GM12878 (cell line): ENCODE results near the gene SMARCD2. TPM values are rescaled to one million over a fixed set of nuclear protein-coding genes. Genes with fewer than 3 reads are reported as not detected.

Experiments used
- ATAC-seq: fragments of 200-7000 bp; cut with Tn5 transposase; 3 replicates; pipeline ENCODE4 v1.9.1; 2020; ENCODE audit warnings: mild to moderate bottlenecking, moderate library complexity
- BruUV-seq: library from RNA; stranded (reverse); fragments of 400-500 nt; replicated peaks from 2 replicates; lab custom pipeline; 2021; lab: Mats Ljungman, UMichigan
- CTCF ChIA-PET: fragments of 300-600 bp; sonication (Branson Sonifier 250); formaldehyde crosslinking; extraction: SDS; loops from one replicate; lab custom pipeline; 2021; ENCODE audit warnings: inconsistent platforms; lab: Yijun Ruan, JAX
- POLR2A ChIA-PET: fragments of 350-600 bp; formaldehyde crosslinking; extraction: SDS; loops from one replicate; lab custom pipeline; 2021; ENCODE audit warnings: inconsistent platforms; lab: Charles Lee
- RAD21 ChIA-PET: fragments of 300-600 bp; sonication (Branson Sonifier 250); formaldehyde crosslinking; loops from one replicate; lab custom pipeline; 2023; ENCODE audit warnings: antibody characterized with exemption; ENCODE audit not compliant: unreplicated experiment; lab: Charles Lee
- SMC1A ChIA-PET: fragments of 300-600 bp; sonication (Branson Sonifier 250); formaldehyde crosslinking; loops from one replicate; lab custom pipeline; 2023; ENCODE audit not compliant: unreplicated experiment, uncharacterized antibody; lab: Charles Lee
- DNase-seq: peaks from one replicate; pipeline ENCODE4 v3.0.0-alpha.2; 2011; ENCODE audit warnings: low read depth, low spot score
- FAIRE-seq: peaks from 3 replicates; lab custom pipeline; 2011; peaks lifted over from hg19 to GRCh38; lab: Jason Lieb, UNC
- H2AFZ ChIP-seq: 2 replicates; pipeline ENCODE4 v1.6.0; 2011; ENCODE audit warnings: low read depth, low read length, control low read depth; ENCODE audit not compliant: control insufficient read depth
- H3K27ac ChIP-seq: 2 replicates; pipeline ENCODE4 v1.5.1; 2011; ENCODE audit warnings: control low read depth; ENCODE audit not compliant: control insufficient read depth, insufficient read depth
- H3K27me3 ChIP-seq, 2 experiments: replicated peaks in 1 of 2; 2 replicates each; pipeline versions ENCODE4 v1.6.0 to v1.6.1; 2011; ENCODE audit warnings: low read length in 1 of 2; ENCODE audit not compliant: control insufficient read depth in 2 of 2, insufficient read depth in 2 of 2
- H3K36me3 ChIP-seq, 2 experiments: 2 replicates each; pipeline ENCODE4 v1.5.1; 2011; ENCODE audit warnings: low read length in 1 of 2; ENCODE audit not compliant: control insufficient read depth in 2 of 2, insufficient read depth in 2 of 2
- H3K4me1 ChIP-seq: 2 replicates; pipeline ENCODE4 v1.6.1; 2011; ENCODE audit warnings: mild to moderate bottlenecking, low read length, moderate library complexity, mixed read lengths; ENCODE audit not compliant: control insufficient read depth, insufficient read depth
- H3K4me2 ChIP-seq: 2 replicates; pipeline ENCODE4 v1.6.0; 2011; ENCODE audit warnings: control low read depth; ENCODE audit not compliant: control insufficient read depth, insufficient read depth
- H3K4me3 ChIP-seq: fragments of 200-600 bp; sonication (generic); 2 replicates; pipeline ENCODE4 v1.5.1; 2016
- H3K79me2 ChIP-seq: 2 replicates; pipeline ENCODE4 v1.6.0; 2011; ENCODE audit warnings: low read length; ENCODE audit not compliant: control insufficient read depth, insufficient read depth
- H3K9ac ChIP-seq: 2 replicates; pipeline ENCODE4 v1.8.0; 2011; ENCODE audit warnings: low read length, control low read depth, mixed read lengths; ENCODE audit not compliant: control insufficient read depth, insufficient read depth
- H3K9me3 ChIP-seq: replicated peaks from 3 replicates; pipeline ENCODE4 v1.5.1; 2011; ENCODE audit warnings: mild to moderate bottlenecking, low read length; ENCODE audit not compliant: control insufficient read depth, insufficient read depth
- H4K20me1 ChIP-seq: 2 replicates; pipeline ENCODE4 v1.6.0; 2011; ENCODE audit not compliant: control insufficient read depth, insufficient read depth
- BACH1 ChIP-seq: fragments of 450-650 bp; IDR thresholded peaks from 2 replicates; pipeline ENCODE4 v1.6.1; 2017; ENCODE audit warnings: mild to moderate bottlenecking, borderline replicate concordance
- CHD2 ChIP-seq: IDR thresholded peaks from 2 replicates; pipeline ENCODE4 v1.6.1; 2011; ENCODE audit warnings: low read depth, low read length, improper control_type of control experiment, borderline replicate concordance
- ESRRA ChIP-seq: IDR thresholded peaks from 2 replicates; pipeline ENCODE4 v1.6.1; 2012; ENCODE audit warnings: mild to moderate bottlenecking, low read length, improper control_type of control experiment
- GATAD2B ChIP-seq: fragments of 450-650 bp; conservative IDR thresholded peaks from 2 replicates; pipeline ENCODE4 v1.6.1; 2017; ENCODE audit warnings: low read depth, mild to moderate bottlenecking, moderate library complexity
- KDM1A ChIP-seq: fragments of 200-600 bp; sonication (generic); IDR thresholded peaks from 2 replicates; pipeline ENCODE4 v1.6.1; 2016; ENCODE audit warnings: borderline replicate concordance
- NR2C2 ChIP-seq: IDR thresholded peaks from 2 replicates; pipeline ENCODE4 v1.6.1; 2011; ENCODE audit warnings: borderline replicate concordance, low read depth; ENCODE audit not compliant: control insufficient read depth, insufficient read length
- WGBS: methylation state at CpG from one replicate; pipeline ENCODE4 v1.1.6; 2016; ENCODE audit warnings: low lambda C conversion rate; ENCODE audit not compliant: insufficient replicate concordance, insufficient coverage; ENCODE audit errors: missing lambda C conversion rate; 5-methylcytosine and 5-hydroxymethylcytosine counted together
- in situ Hi-C: fragments of 300-500 bp; cut with MboI; formaldehyde crosslinking; loops from 9 replicates; pipeline ENCODE4 v1.14.3; 2018; ENCODE audit warnings: mixed read lengths
- intact Hi-C: fragments of 100-400 bp; cut with micrococcal nuclease; formaldehyde crosslinking; loops from one replicate; pipeline ENCODE4 v1.14.2; 2022; ENCODE audit not compliant: unreplicated experiment
- polyA plus RNA-seq, 11 experiments: library from polyadenylated mRNA; depleted of rRNA in 4 of 11; unstranded in 6 of 11; stranded (reverse) in 5 of 11; fragments of >200 nt; fragmentation: Nextera tagmentation in 4 of 11; fragmentation: Illumina TruSeq in 1 of 11; extraction: Ambion mirVana in 4 of 11; extraction: Trizol in 1 of 11; gene quantifications; 1 replicate in 1 of 11; 2 replicates in 10 of 11; pipeline versions ENCODE4 v1.2.1 to v1.2.3, GENCODE V29; 2011 to 2016; ENCODE audit warnings: inconsistent platforms in 2 of 11, missing spikeins in 2 of 11, low read depth in 1 of 11
- total RNA-seq, 4 experiments: library from RNA; depleted of rRNA in 3 of 4; stranded (reverse); fragments of >200 nt in 3 of 4; fragmentation: Illumina TruSeq in 1 of 4; extraction: Trizol in 1 of 4; gene quantifications; 2 replicates each; pipeline versions ENCODE4 v1.2.1 to v1.2.3, GENCODE V29; 2013 to 2021
- TF ChIP-seq, protein P1 (sequence below), 3 experiments: IDR thresholded peaks in 2 of 3; conservative IDR thresholded peaks in 1 of 3; 2 replicates each; pipeline ENCODE4 v1.5.1; 2011; ENCODE audit warnings: low read depth in 3 of 3, low read length in 3 of 3, mild to moderate bottlenecking in 3 of 3, control low read depth in 2 of 3, moderate library complexity in 2 of 3, inconsistent platforms in 1 of 3, mixed read lengths in 1 of 3; ENCODE audit not compliant: control insufficient read depth in 2 of 3, insufficient read depth in 1 of 3; ENCODE audit errors: extremely low read depth in 1 of 3
- TF ChIP-seq, protein P2 (sequence below): fragments of 450-650 bp; IDR thresholded peaks from 2 replicates; pipeline ENCODE4 v1.6.1; 2017; ENCODE audit warnings: mild to moderate bottlenecking
- TF ChIP-seq, protein P3 (sequence below): fragments of 150-350 bp; IDR thresholded peaks from 2 replicates; pipeline ENCODE4 v1.6.1; 2016; ENCODE audit warnings: low read depth, low read length
- TF ChIP-seq, protein P4 (sequence below): fragments of 450-650 bp; formaldehyde crosslinking; IDR thresholded peaks from 2 replicates; pipeline ENCODE4 v1.4.0; 2020; ENCODE audit warnings: mild to moderate bottlenecking, moderate library complexity
- TF ChIP-seq, protein P5 (sequence below): fragments of 450-650 bp; IDR thresholded peaks from 2 replicates; pipeline ENCODE4 v1.6.1; 2016; ENCODE audit warnings: mild to moderate bottlenecking

SMARCD2 gene
- total and polyA plus RNA-seq, 10 of the 15 experiments (the other 5 are each of a cell fraction or from before 2014, with no cell fraction given), result 2.4 to 111 (median 63.6) TPM

DNA sequence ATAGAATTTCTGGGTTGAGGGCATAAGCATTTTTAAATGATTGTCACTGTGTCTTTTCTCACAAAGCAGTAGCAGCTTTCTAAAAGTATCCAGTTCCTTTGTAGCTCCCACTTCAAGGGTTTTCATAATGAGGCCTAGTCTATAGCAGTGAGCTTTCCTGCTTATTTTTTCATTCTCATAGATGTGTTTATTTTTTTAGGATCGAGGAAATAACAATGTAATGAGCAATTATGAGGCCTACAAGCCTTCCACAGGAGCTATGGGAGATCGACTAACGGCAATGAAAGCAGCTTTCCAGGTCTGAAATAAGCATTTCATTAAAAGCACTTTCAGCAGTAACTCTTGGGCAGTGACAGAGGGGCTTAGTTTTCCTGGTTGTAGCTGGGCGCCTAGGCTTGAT, 25.8 kb downstream of the SMARCD2 start:
- intact Hi-C loops (no loop called here), in situ Hi-C loops (no loop called here)
- Histone ChIP-seq H3K4me2 (no peak overlapping the region), H3K27ac (no peak overlapping the region), H3K9me3 (no peaks in the 10 kb centered on the region), H3K4me3 (no peak overlapping the region), H3K4me1 (no peaks in the 10 kb centered on the region), H2AFZ (no peak overlapping the region), H3K79me2 (no peaks in the 10 kb centered on the region), H3K9ac (no peak overlapping the region), H3K27me3 (no peaks in the 10 kb centered on the region), H4K20me1 (no peaks in the 10 kb centered on the region; the same call in 1 of the 2 replicates), H3K36me3 (peaks cover 42 to 50% of the 10 kb centered on the region in 2 experiments)
- ChIA-PET POLR2A (interaction anchor here (0.5 kb wide), 1 partner anchor 27 kb away, joined by 3 read pairs; no protein-coding TSS in a partner anchor), RAD21 (no interaction called here), SMC1A (interaction anchor here (2.0 kb wide), 1 partner anchor 52 kb away, joined by 5 read pairs; no protein-coding TSS in a partner anchor), CTCF (interaction anchor here (1.0 to 2.0 kb wide), 3 partner anchors 11 to 49 kb away, joined by 3 to 4 read pairs (median 3); partner anchors contain the start of gene FTSJ3)
- ATAC-seq (no peak), FAIRE-seq (no peak), DNase-seq (no peak)
- 99% methylated on average over 4 of the region's 4 CpGs for WGBS
- no TSS peak for BruUV-seq
- TF ChIP-seq GATAD2B (no peak), CHD2 (no peak), ESRRA (no peak), BACH1 (no peak), NR2C2 (no peak), KDM1A (no peak)
- TF ChIP-seq, protein P1, sequence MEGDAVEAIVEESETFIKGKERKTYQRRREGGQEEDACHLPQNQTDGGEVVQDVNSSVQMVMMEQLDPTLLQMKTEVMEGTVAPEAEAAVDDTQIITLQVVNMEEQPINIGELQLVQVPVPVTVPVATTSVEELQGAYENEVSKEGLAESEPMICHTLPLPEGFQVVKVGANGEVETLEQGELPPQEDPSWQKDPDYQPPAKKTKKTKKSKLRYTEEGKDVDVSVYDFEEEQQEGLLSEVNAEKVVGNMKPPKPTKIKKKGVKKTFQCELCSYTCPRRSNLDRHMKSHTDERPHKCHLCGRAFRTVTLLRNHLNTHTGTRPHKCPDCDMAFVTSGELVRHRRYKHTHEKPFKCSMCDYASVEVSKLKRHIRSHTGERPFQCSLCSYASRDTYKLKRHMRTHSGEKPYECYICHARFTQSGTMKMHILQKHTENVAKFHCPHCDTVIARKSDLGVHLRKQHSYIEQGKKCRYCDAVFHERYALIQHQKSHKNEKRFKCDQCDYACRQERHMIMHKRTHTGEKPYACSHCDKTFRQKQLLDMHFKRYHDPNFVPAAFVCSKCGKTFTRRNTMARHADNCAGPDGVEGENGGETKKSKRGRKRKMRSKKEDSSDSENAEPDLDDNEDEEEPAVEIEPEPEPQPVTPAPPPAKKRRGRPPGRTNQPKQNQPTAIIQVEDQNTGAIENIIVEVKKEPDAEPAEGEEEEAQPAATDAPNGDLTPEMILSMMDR (IDR thresholded peaks at IDR 0.05 in 2 of 3, conservative IDR thresholded peaks at IDR 0.05 in 1 of 3; ENCODE audit: control insufficient read depth in 2 of 3, extremely low read depth in 1 of 3, insufficient read depth in 1 of 3, low read depth in 3 of 3, low read length in 3 of 3), result no peak
- TF ChIP-seq, protein P2, sequence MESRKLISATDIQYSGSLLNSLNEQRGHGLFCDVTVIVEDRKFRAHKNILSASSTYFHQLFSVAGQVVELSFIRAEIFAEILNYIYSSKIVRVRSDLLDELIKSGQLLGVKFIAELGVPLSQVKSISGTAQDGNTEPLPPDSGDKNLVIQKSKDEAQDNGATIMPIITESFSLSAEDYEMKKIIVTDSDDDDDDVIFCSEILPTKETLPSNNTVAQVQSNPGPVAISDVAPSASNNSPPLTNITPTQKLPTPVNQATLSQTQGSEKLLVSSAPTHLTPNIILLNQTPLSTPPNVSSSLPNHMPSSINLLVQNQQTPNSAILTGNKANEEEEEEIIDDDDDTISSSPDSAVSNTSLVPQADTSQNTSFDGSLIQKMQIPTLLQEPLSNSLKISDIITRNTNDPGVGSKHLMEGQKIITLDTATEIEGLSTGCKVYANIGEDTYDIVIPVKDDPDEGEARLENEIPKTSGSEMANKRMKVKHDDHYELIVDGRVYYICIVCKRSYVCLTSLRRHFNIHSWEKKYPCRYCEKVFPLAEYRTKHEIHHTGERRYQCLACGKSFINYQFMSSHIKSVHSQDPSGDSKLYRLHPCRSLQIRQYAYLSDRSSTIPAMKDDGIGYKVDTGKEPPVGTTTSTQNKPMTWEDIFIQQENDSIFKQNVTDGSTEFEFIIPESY, result no peak
- TF ChIP-seq, protein P3, sequence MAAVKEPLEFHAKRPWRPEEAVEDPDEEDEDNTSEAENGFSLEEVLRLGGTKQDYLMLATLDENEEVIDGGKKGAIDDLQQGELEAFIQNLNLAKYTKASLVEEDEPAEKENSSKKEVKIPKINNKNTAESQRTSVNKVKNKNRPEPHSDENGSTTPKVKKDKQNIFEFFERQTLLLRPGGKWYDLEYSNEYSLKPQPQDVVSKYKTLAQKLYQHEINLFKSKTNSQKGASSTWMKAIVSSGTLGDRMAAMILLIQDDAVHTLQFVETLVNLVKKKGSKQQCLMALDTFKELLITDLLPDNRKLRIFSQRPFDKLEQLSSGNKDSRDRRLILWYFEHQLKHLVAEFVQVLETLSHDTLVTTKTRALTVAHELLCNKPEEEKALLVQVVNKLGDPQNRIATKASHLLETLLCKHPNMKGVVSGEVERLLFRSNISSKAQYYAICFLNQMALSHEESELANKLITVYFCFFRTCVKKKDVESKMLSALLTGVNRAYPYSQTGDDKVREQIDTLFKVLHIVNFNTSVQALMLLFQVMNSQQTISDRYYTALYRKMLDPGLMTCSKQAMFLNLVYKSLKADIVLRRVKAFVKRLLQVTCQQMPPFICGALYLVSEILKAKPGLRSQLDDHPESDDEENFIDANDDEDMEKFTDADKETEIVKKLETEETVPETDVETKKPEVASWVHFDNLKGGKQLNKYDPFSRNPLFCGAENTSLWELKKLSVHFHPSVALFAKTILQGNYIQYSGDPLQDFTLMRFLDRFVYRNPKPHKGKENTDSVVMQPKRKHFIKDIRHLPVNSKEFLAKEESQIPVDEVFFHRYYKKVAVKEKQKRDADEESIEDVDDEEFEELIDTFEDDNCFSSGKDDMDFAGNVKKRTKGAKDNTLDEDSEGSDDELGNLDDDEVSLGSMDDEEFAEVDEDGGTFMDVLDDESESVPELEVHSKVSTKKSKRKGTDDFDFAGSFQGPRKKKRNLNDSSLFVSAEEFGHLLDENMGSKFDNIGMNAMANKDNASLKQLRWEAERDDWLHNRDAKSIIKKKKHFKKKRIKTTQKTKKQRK, result no peak
- TF ChIP-seq, protein P4, sequence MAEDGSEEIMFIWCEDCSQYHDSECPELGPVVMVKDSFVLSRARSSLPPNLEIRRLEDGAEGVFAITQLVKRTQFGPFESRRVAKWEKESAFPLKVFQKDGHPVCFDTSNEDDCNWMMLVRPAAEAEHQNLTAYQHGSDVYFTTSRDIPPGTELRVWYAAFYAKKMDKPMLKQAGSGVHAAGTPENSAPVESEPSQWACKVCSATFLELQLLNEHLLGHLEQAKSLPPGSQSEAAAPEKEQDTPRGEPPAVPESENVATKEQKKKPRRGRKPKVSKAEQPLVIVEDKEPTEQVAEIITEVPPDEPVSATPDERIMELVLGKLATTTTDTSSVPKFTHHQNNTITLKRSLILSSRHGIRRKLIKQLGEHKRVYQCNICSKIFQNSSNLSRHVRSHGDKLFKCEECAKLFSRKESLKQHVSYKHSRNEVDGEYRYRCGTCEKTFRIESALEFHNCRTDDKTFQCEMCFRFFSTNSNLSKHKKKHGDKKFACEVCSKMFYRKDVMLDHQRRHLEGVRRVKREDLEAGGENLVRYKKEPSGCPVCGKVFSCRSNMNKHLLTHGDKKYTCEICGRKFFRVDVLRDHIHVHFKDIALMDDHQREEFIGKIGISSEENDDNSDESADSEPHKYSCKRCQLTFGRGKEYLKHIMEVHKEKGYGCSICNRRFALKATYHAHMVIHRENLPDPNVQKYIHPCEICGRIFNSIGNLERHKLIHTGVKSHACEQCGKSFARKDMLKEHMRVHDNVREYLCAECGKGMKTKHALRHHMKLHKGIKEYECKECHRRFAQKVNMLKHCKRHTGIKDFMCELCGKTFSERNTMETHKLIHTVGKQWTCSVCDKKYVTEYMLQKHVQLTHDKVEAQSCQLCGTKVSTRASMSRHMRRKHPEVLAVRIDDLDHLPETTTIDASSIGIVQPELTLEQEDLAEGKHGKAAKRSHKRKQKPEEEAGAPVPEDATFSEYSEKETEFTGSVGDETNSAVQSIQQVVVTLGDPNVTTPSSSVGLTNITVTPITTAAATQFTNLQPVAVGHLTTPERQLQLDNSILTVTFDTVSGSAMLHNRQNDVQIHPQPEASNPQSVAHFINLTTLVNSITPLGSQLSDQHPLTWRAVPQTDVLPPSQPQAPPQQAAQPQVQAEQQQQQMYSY (CRISPR knock-in tag), result no peak
- TF ChIP-seq, protein P5, sequence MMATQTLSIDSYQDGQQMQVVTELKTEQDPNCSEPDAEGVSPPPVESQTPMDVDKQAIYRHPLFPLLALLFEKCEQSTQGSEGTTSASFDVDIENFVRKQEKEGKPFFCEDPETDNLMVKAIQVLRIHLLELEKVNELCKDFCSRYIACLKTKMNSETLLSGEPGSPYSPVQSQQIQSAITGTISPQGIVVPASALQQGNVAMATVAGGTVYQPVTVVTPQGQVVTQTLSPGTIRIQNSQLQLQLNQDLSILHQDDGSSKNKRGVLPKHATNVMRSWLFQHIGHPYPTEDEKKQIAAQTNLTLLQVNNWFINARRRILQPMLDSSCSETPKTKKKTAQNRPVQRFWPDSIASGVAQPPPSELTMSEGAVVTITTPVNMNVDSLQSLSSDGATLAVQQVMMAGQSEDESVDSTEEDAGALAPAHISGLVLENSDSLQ, result no peak
